GM12878 (cell line): Measurements from ENCODE around the gene MYL1. TPM values are rescaled to one million over a fixed set of nuclear protein-coding genes. Genes with fewer than 3 reads are reported as not detected.

Experiments used
- ATAC-seq: fragments of 200-7000 bp; cut with Tn5 transposase; 3 replicates; pipeline ENCODE4 v1.9.1; 2020; ENCODE audit warnings: mild to moderate bottlenecking, moderate library complexity
- Bru-seq: library from RNA; stranded (reverse); fragments of 400-500 nt; gene quantifications from one replicate; lab custom pipeline; 2021; lab: Mats Ljungman, UMichigan
- BruChase-seq, 2 experiments: library from RNA; stranded (reverse); fragments of 400-500 nt; gene quantifications; one replicate each; lab custom pipeline; 2021; lab: Mats Ljungman, UMichigan
- BruUV-seq: library from RNA; stranded (reverse); fragments of 400-500 nt; replicated peaks from 2 replicates; lab custom pipeline; 2021; lab: Mats Ljungman, UMichigan
- CTCF ChIA-PET: fragments of 300-600 bp; sonication (Branson Sonifier 250); formaldehyde crosslinking; extraction: SDS; loops from one replicate; lab custom pipeline; 2021; ENCODE audit warnings: inconsistent platforms; lab: Yijun Ruan, JAX
- POLR2A ChIA-PET: fragments of 350-600 bp; formaldehyde crosslinking; extraction: SDS; loops from one replicate; lab custom pipeline; 2021; ENCODE audit warnings: inconsistent platforms; lab: Charles Lee
- RAD21 ChIA-PET: fragments of 300-600 bp; sonication (Branson Sonifier 250); formaldehyde crosslinking; loops from one replicate; lab custom pipeline; 2023; ENCODE audit warnings: antibody characterized with exemption; ENCODE audit not compliant: unreplicated experiment; lab: Charles Lee
- SMC1A ChIA-PET: fragments of 300-600 bp; sonication (Branson Sonifier 250); formaldehyde crosslinking; loops from one replicate; lab custom pipeline; 2023; ENCODE audit not compliant: unreplicated experiment, uncharacterized antibody; lab: Charles Lee
- DNase-seq: peaks from one replicate; pipeline ENCODE4 v3.0.0-alpha.2; 2011; ENCODE audit warnings: low read depth, low spot score
- FAIRE-seq: peaks from 3 replicates; lab custom pipeline; 2011; peaks lifted over from hg19 to GRCh38; lab: Jason Lieb, UNC
- H2AFZ ChIP-seq: 2 replicates; pipeline ENCODE4 v1.6.0; 2011; ENCODE audit warnings: low read depth, low read length, control low read depth; ENCODE audit not compliant: control insufficient read depth
- H3K27ac ChIP-seq: 2 replicates; pipeline ENCODE4 v1.5.1; 2011; ENCODE audit warnings: control low read depth; ENCODE audit not compliant: control insufficient read depth, insufficient read depth
- H3K27me3 ChIP-seq, 2 experiments: replicated peaks in 1 of 2; 2 replicates each; pipeline versions ENCODE4 v1.6.0 to v1.6.1; 2011; ENCODE audit warnings: low read length in 1 of 2; ENCODE audit not compliant: control insufficient read depth in 2 of 2, insufficient read depth in 2 of 2
- H3K36me3 ChIP-seq, 2 experiments: 2 replicates each; pipeline ENCODE4 v1.5.1; 2011; ENCODE audit warnings: low read length in 1 of 2; ENCODE audit not compliant: control insufficient read depth in 2 of 2, insufficient read depth in 2 of 2
- H3K4me1 ChIP-seq: 2 replicates; pipeline ENCODE4 v1.6.1; 2011; ENCODE audit warnings: mild to moderate bottlenecking, low read length, moderate library complexity, mixed read lengths; ENCODE audit not compliant: control insufficient read depth, insufficient read depth
- H3K4me2 ChIP-seq: 2 replicates; pipeline ENCODE4 v1.6.0; 2011; ENCODE audit warnings: control low read depth; ENCODE audit not compliant: control insufficient read depth, insufficient read depth
- H3K4me3 ChIP-seq: fragments of 200-600 bp; sonication (generic); 2 replicates; pipeline ENCODE4 v1.5.1; 2016
- H3K79me2 ChIP-seq: 2 replicates; pipeline ENCODE4 v1.6.0; 2011; ENCODE audit warnings: low read length; ENCODE audit not compliant: control insufficient read depth, insufficient read depth
- H3K9ac ChIP-seq: 2 replicates; pipeline ENCODE4 v1.8.0; 2011; ENCODE audit warnings: low read length, control low read depth, mixed read lengths; ENCODE audit not compliant: control insufficient read depth, insufficient read depth
- H3K9me3 ChIP-seq: replicated peaks from 3 replicates; pipeline ENCODE4 v1.5.1; 2011; ENCODE audit warnings: mild to moderate bottlenecking, low read length; ENCODE audit not compliant: control insufficient read depth, insufficient read depth
- H4K20me1 ChIP-seq: 2 replicates; pipeline ENCODE4 v1.6.0; 2011; ENCODE audit not compliant: control insufficient read depth, insufficient read depth
- BCL11A ChIP-seq: IDR thresholded peaks from 2 replicates; pipeline ENCODE4 v1.6.1; 2011; ENCODE audit warnings: low read depth, low read length
- CBX3 ChIP-seq: fragments of 200-600 bp; sonication (generic); IDR thresholded peaks from 2 replicates; pipeline ENCODE4 v1.6.1; 2016; ENCODE audit warnings: low read depth, borderline replicate concordance
- FOXK2 ChIP-seq: fragments of 450-650 bp; IDR thresholded peaks from 2 replicates; pipeline ENCODE4 v1.6.1; 2017; ENCODE audit warnings: mild to moderate bottlenecking, moderate library complexity
- MLLT1 ChIP-seq: fragments of 450-650 bp; IDR thresholded peaks from 2 replicates; pipeline ENCODE4 v1.6.1; 2016; ENCODE audit warnings: mild to moderate bottlenecking
- NFYA ChIP-seq: IDR thresholded peaks from 2 replicates; pipeline ENCODE4 v1.6.1; 2011; ENCODE audit warnings: low read depth, mild to moderate bottlenecking, low read length, improper control_type of control experiment, borderline replicate concordance
- NFYB ChIP-seq: IDR thresholded peaks from 2 replicates; pipeline ENCODE4 v1.6.1; 2011; ENCODE audit warnings: low read depth, mild to moderate bottlenecking, low read length, improper control_type of control experiment, moderate library complexity; ENCODE audit not compliant: insufficient read depth
- WGBS: methylation state at CpG from one replicate; pipeline ENCODE4 v1.1.6; 2016; ENCODE audit warnings: low lambda C conversion rate; ENCODE audit not compliant: insufficient replicate concordance, insufficient coverage; ENCODE audit errors: missing lambda C conversion rate; 5-methylcytosine and 5-hydroxymethylcytosine counted together
- in situ Hi-C: fragments of 300-500 bp; cut with MboI; formaldehyde crosslinking; loops from 9 replicates; pipeline ENCODE4 v1.14.3; 2018; ENCODE audit warnings: mixed read lengths
- intact Hi-C: fragments of 100-400 bp; cut with micrococcal nuclease; formaldehyde crosslinking; loops from one replicate; pipeline ENCODE4 v1.14.2; 2022; ENCODE audit not compliant: unreplicated experiment
- long read RNA-seq, 2 experiments: library from polyadenylated mRNA; unstranded; transcript quantifications; one replicate each; pipeline ENCODE4 v2.0.0, GENCODE V29; 2019 to 2020
- polyA minus RNA-seq, 3 experiments: library from RNA; depleted of rRNA, polyadenylated mRNA; stranded (reverse); fragments of >200 nt; gene quantifications; 2 replicates each; pipeline ENCODE4 v1.2.3, GENCODE V29; 2011
- polyA plus RNA-seq, 11 experiments: library from polyadenylated mRNA; depleted of rRNA in 4 of 11; unstranded in 6 of 11; stranded (reverse) in 5 of 11; fragments of >200 nt; fragmentation: Nextera tagmentation in 4 of 11; fragmentation: Illumina TruSeq in 1 of 11; extraction: Ambion mirVana in 4 of 11; extraction: Trizol in 1 of 11; gene quantifications; 1 replicate in 1 of 11; 2 replicates in 10 of 11; pipeline versions ENCODE4 v1.2.1 to v1.2.3, GENCODE V29; 2011 to 2016; ENCODE audit warnings: inconsistent platforms in 2 of 11, missing spikeins in 2 of 11, low read depth in 1 of 11
- total RNA-seq, 4 experiments: library from RNA; depleted of rRNA in 3 of 4; stranded (reverse); fragments of >200 nt in 3 of 4; fragmentation: Illumina TruSeq in 1 of 4; extraction: Trizol in 1 of 4; gene quantifications; 2 replicates each; pipeline versions ENCODE4 v1.2.1 to v1.2.3, GENCODE V29; 2013 to 2021
- TF ChIP-seq, protein P1 (sequence below): IDR thresholded peaks from 2 replicates; pipeline ENCODE4 v1.6.1; 2012; ENCODE audit warnings: low read length, inconsistent platforms
- TF ChIP-seq, protein P2 (sequence below): IDR thresholded peaks from 2 replicates; pipeline ENCODE4 v1.6.1; 2011; ENCODE audit warnings: mild to moderate bottlenecking, low read depth, low read length, moderate library complexity; ENCODE audit not compliant: insufficient replicate concordance
- TF ChIP-seq, protein P3 (sequence below): fragments of 450-650 bp; IDR thresholded peaks from 2 replicates; pipeline ENCODE4 v1.6.1; 2018; ENCODE audit warnings: mild to moderate bottlenecking, low read depth, moderate library complexity; ENCODE audit not compliant: partially characterized antibody

MYL1 gene
- total RNA-seq (2013; cell fraction: nucleolus; rRNA removed): not detected in 2 replicates
- total RNA-seq (2014; rRNA removed): not detected in 2 replicates
- total RNA-seq (2014; rRNA removed; fragmentation: Illumina TruSeq; extraction: Trizol): not detected in 2 replicates
- not detected in 2 replicates for total RNA-seq (2021)
- not detected for polyA plus RNA-seq (2011; ENCODE audit: low read depth)
- polyA plus RNA-seq (2011; rRNA removed): 0.27 and 0.43 TPM in 2 replicates
- polyA plus RNA-seq (2011; cell fraction: cytosol; rRNA removed): 0.08 and 0.19 TPM in 2 replicates
- polyA plus RNA-seq (2011; cell fraction: nucleus; rRNA removed): 0.18 and 0.19 TPM in 2 replicates
- not detected in 2 replicates for polyA plus RNA-seq (2012)
- polyA plus RNA-seq (2014; fragmentation: Illumina TruSeq; extraction: Trizol): not detected in 2 replicates
- not detected for polyA plus RNA-seq (2014; fragmentation: Nextera tagmentation; extraction: Ambion mirVana)
- polyA plus RNA-seq (2014; rRNA removed): not detected in 2 replicates
- polyA plus RNA-seq (2016; fragmentation: Nextera tagmentation; extraction: Ambion mirVana): not detected
- not detected in 2 replicates for polyA minus RNA-seq (2011; rRNA and poly(A)+ RNA removed)
- not detected in 2 replicates for polyA minus RNA-seq (2011; cell fraction: cytosol; rRNA and poly(A)+ RNA removed)
- not detected in 2 replicates for polyA minus RNA-seq (2011; cell fraction: nucleus; rRNA and poly(A)+ RNA removed)
- Bru-seq, nascent RNA: not detected
- BruChase-seq, experiment 1, labeled RNA remaining after a 6-hour chase: percentile 4 among the genes with signal in this experiment
- BruChase-seq, experiment 2, labeled RNA remaining after a 2-hour chase: percentile 4 among the genes with signal in this experiment
- long read RNA-seq, experiment 1: 0 reads
- long read RNA-seq, experiment 2, partial matches to known transcripts: 0 of 2 reads
- long read RNA-seq, experiment 2, other reads (novel, unspliced or antisense): 1 of 2 reads

- Histone ChIP-seq H3K9ac (no peak within 1 kb of the TSS), H3K36me3 (no peaks in the 10 kb centered on the region), H3K4me2 (no peak within 1 kb of the TSS), H3K9me3 (no peaks in the 10 kb centered on the region), H3K27ac (no peak within 1 kb of the TSS)
- intact Hi-C loops: no loop called here
- in situ Hi-C loops: no loop called here
- ChIA-PET POLR2A (interaction anchor here (0.5 kb wide), 1 partner anchor 150 kb away, joined by 5 read pairs; no protein-coding TSS in a partner anchor), CTCF (no interaction called here)
- WGBS: 42% methylated on average over 5 of the region's 5 CpGs
- TF ChIP-seq, protein P1, sequence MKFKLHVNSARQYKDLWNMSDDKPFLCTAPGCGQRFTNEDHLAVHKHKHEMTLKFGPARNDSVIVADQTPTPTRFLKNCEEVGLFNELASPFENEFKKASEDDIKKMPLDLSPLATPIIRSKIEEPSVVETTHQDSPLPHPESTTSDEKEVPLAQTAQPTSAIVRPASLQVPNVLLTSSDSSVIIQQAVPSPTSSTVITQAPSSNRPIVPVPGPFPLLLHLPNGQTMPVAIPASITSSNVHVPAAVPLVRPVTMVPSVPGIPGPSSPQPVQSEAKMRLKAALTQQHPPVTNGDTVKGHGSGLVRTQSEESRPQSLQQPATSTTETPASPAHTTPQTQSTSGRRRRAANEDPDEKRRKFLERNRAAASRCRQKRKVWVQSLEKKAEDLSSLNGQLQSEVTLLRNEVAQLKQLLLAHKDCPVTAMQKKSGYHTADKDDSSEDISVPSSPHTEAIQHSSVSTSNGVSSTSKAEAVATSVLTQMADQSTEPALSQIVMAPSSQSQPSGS: no peak
- TF ChIP-seq, protein P2, sequence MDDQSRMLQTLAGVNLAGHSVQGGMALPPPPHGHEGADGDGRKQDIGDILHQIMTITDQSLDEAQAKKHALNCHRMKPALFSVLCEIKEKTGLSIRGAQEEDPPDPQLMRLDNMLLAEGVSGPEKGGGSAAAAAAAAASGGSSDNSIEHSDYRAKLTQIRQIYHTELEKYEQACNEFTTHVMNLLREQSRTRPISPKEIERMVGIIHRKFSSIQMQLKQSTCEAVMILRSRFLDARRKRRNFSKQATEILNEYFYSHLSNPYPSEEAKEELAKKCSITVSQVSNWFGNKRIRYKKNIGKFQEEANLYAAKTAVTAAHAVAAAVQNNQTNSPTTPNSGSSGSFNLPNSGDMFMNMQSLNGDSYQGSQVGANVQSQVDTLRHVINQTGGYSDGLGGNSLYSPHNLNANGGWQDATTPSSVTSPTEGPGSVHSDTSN: no peak
- no peak for TF ChIP-seq NFYA
- TF ChIP-seq CBX3: no peak
- TF ChIP-seq MLLT1: no peak
- TF ChIP-seq NFYB: no peak
- TF ChIP-seq, protein P3, sequence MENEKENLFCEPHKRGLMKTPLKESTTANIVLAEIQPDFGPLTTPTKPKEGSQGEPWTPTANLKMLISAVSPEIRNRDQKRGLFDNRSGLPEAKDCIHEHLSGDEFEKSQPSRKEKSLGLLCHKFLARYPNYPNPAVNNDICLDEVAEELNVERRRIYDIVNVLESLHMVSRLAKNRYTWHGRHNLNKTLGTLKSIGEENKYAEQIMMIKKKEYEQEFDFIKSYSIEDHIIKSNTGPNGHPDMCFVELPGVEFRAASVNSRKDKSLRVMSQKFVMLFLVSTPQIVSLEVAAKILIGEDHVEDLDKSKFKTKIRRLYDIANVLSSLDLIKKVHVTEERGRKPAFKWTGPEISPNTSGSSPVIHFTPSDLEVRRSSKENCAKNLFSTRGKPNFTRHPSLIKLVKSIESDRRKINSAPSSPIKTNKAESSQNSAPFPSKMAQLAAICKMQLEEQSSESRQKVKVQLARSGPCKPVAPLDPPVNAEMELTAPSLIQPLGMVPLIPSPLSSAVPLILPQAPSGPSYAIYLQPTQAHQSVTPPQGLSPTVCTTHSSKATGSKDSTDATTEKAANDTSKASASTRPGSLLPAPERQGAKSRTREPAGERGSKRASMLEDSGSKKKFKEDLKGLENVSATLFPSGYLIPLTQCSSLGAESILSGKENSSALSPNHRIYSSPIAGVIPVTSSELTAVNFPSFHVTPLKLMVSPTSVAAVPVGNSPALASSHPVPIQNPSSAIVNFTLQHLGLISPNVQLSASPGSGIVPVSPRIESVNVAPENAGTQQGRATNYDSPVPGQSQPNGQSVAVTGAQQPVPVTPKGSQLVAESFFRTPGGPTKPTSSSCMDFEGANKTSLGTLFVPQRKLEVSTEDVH: no peak
- TF ChIP-seq BCL11A: no peak
- no peak for TF ChIP-seq FOXK2
- TF ChIP-seq, all 136 proteins: peak for 0
- no peak within 1 kb of the TSS for H2AFZ ChIP-seq
- DNase-seq (no peak), FAIRE-seq (no peak), ATAC-seq (no peak)
- no peaks in the 10 kb centered on the region for H4K20me1 ChIP-seq
- ChIA-PET RAD21 (interaction anchor here (1.2 kb wide), 1 partner anchor 83 kb away, joined by 3 read pairs; no protein-coding TSS in a partner anchor), SMC1A (no interaction called here)
- no peaks in the 10 kb centered on the region for H3K79me2 ChIP-seq
- no peaks in the 10 kb centered on the region for H3K27me3 ChIP-seq
- H3K4me3 ChIP-seq: no peak within 1 kb of the TSS
- no peaks in the 10 kb centered on the region for H3K4me1 ChIP-seq
- BruUV-seq: no TSS peak
Observed at GRCh38 chr2:210315015-210315788, at the start of gene MYL1. TSS of gene MYL1 (minus strand) at chr2:210315174. CDS start at chr2:210315042, 132 bp downstream.
